Skin of body (tissue), 2 donors: ENCODE data around the gene FLAD1. TPM values are rescaled to one million over a fixed set of nuclear protein-coding genes. Genes with fewer than 3 reads are reported as not detected.
A peak's percentile ranks its signal among the peaks of the same experiment; 100 is the strongest.

ENCODE experiments used
- DNase-seq: peaks from one replicate; lab custom pipeline; 2025; lab: John Stamatoyannopoulos, UW
- total RNA-seq: library from RNA; depleted of rRNA; stranded (reverse); fragments of >200 nt; gene quantifications from one replicate; pipeline ENCODE4 v1.2.3, GENCODE V29; 2014

The FLAD1 gene
- total RNA-seq, 1 donor from 2014 or later: 13.2 TPM

GRCh38 chr1:154988058-154988954 is 5.2 kb downstream of the FLAD1 start:
- DNase-seq: no peak

GRCh38 chr1:154989195-154989860 is 6.2 kb downstream of the FLAD1 start:
- no peak for DNase-seq

DNA sequence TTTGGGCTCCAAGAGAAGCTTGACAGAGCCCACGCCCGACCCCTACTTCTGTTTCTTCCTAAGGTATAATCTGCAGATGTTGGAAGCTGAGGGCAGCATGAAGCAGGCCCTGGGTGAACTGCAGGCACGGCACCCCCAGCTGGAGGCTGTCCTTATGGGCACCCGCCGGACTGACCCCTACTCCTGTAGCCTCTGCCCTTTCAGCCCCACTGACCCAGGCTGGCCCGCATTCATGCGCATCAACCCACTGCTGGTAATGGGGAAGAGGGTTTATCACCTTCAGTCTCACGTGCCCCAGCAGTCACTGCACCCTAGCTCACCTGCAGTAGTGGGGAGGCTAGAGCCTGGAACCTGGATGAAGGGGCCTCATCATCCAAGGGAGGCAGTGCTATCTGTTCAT is 7.1 kb downstream of the FLAD1 start:
- no peak for DNase-seq

GRCh38 chr1:154992721-154993571 is 9.8 kb downstream of the FLAD1 start:
- DNase-seq: no peak

DNA sequence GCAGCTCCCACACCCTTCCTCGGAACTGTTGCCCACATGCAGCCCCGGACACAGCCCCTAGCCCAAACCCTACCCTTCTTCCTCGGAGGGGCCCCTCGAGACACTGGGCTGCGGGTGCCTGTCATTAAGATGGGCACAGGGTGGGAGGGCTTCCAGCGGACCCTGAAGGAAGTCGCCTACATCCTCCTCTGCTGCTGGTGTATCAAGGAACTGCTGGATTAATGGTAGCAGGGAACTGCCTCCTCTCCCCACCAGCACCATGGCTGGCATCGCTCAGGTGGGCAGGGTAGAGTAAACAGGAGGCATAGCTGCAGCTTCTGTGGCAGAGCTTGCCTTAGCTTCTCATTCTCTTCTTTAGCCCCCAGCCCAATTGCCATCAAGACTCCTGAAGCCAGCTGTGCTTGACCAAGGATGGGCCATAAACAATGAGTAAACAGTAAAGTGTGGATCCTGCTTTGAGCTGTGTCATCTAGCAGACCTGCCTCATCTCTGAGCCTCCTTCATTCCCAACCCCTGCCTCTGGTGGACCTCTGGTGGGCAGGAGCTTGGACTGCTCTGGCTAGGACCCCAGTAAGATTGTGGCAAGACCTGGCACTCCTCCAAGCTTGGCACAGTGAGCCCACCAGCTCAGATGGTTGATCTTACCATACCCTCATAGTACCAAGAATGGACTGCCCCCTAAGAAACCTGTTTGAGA is 10.6 kb downstream of the FLAD1 start, which contains the start of gene LENEP:
LENEP (plus strand) TSS at position 15 of the 697 bp plus-strand sequence; CDS start at position 37, 22 bp downstream.
- DNase-seq: no peak

GRCh38 chr1:154994269-154994587 is 11.1 kb downstream of the FLAD1 start:
- DNase-seq: no peak

GRCh38 chr1:154994591-154994990 is 11.4 kb downstream of the FLAD1 start:
- no peak for DNase-seq

DNA sequence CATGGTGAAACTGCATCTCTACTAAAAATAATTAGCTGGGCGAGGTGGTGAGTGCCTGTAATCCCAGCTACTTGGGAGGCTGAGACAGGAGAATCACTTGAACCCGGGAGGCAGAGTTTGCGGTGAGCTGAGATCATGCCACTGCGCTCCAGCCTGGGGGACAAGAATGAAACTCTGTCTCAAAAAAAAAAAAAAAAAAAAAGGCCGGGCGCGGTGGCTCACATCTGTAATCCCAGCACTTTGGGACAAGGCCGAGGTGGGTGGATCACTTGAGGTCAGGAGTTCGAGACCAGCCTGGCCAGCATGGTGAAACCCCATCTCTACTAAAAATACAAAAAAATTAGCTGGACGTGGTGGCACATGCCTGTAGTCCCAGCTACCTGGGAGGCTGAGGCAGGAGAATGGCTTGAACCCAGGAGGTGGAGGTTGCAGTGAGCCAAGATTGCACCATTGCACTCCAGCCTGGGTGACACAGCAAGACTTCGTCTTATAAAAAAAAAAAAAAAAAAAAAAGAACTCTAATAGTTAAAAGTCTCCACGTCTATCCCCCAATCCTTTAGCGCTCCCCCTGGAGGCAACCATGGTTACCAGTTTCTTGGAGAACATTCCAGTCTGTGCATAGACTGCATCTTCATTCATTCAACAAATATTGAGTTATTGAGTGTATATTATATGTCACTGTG is 12.3 kb downstream of the FLAD1 start:
- peak; percentile 32 for DNase-seq

DNA sequence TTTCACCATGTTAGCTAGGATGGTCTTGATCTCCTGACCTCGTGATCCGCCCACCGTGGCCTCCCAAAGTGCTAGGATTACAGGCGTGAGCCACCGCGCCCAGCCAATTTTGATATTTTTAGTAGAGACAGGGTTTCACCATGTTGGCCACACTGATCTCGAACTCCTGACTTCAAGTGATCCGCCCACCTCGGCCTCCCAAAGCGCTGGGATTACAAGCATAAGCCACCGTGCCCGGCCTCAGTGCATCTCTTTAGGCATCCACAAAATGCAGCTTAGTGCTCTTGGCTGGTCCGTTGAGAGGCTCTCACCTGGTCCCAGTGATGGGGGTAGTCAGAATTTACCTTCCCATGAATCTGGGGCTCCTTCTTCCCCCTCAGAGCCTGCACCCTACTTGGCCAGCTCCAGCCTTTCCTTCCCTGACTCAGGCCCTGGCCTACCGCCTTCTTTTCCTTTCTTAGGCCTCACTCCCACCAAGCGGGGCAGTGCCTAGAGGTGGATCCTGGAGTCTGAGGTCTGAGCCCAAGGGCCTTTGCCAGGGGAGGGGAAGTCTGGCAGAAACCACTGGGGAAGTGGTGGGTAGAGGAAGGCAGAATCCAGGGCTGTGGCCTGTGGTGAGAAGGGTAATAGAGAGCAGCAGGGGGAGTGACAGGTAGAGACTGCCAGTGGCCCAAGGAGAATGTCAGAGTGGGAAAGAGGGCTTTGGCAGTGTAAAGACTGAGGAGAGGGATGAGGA is 14.0 kb downstream of the FLAD1 start:
- DNase-seq: no peak

DNA sequence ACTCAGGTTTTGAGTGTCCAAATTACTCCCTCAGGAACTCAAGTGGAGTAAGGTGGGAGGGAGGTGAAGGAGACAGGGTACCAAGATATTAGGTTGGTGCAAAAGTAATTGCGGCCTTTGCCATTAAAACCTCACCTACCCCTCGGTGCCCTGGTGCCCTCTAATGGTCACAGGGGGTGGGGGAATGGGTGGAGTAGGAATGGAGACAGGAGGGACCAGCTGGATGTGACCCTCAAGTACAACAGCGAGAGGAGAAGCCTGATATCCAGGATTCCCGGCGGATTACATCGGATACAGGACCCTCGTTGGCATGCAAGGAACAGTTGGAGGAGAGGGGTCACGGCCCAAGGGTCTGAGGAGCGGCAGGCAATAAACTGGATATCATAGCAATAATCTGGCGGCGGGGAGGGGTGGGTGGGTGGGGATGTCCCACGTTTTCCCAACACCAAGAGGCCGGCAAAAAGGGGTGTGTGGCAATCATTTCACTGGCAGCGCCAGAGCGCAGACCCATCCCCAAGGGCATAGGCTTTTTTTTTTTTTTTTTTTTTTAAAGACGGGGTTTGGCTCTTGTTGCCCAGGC is 15.1 kb downstream of the FLAD1 start:
- DNase-seq: no peak

DNA sequence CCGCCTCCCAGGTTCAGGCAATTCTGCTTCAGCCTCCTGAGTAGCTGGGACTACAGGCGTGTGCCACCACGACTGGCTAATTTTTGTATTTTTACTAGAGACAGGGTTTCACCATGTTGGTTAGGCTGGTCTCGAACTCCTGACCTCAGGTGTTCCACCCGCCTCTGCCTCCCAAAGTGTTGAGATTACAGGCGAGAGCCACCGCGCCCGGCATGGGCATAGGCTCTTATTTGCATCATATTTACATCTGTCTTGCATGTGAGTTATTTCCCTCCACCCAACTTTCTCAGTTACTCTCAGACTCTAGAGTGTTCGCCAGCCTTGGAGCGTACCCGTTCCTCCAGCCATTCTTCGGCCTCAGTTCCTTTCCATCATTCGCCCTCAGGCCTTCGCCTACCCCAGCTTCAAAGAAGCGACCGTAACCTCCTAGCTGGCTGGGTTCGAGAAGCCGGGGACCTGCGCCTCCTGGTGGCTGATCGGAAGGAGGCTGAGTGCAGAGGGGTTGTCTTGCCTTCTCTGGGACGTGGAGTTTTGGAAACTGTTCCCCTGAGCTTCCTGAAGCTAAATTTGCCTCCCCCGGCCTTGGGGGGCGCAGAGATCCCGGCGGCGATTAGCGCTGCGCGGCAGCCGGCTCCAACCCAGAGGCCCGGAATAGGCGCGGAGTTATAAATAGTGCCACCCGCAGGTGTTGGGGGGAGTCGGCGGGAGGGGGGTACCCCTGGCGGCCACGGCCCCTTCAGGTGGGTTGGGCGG is 15.8 kb downstream of the FLAD1 start:
- DNase-seq: peak; percentile 71

GRCh38 chr1:154999571-155000410 is 16.6 kb downstream of the FLAD1 start:
- DNase-seq: peak; percentile 30

DNA sequence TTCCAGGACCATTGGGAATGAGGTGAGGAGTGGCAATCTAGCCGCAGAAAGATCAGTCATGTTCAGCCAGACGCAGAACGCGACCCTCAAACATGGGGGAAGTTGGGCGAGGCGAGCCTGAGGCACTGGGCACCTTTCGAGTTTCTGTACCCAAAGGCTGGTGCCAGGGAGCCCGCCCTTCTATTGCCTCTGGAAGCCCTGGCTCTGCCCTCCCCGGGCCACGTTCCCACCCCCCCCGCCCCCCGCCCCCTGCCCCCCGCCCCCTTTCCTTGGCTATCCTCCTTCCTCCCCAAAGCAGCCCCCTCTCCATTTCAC is 17.2 kb downstream of the FLAD1 start:
- DNase-seq: no peak

- peak; percentile 80 for DNase-seq
Observed at GRCh38 chr1:155000726-155001424, 17.7 kb downstream of the FLAD1 start.

GRCh38 chr1:155001425-155001674 is 18.2 kb downstream of the FLAD1 start:
- no peak for DNase-seq

DNA sequence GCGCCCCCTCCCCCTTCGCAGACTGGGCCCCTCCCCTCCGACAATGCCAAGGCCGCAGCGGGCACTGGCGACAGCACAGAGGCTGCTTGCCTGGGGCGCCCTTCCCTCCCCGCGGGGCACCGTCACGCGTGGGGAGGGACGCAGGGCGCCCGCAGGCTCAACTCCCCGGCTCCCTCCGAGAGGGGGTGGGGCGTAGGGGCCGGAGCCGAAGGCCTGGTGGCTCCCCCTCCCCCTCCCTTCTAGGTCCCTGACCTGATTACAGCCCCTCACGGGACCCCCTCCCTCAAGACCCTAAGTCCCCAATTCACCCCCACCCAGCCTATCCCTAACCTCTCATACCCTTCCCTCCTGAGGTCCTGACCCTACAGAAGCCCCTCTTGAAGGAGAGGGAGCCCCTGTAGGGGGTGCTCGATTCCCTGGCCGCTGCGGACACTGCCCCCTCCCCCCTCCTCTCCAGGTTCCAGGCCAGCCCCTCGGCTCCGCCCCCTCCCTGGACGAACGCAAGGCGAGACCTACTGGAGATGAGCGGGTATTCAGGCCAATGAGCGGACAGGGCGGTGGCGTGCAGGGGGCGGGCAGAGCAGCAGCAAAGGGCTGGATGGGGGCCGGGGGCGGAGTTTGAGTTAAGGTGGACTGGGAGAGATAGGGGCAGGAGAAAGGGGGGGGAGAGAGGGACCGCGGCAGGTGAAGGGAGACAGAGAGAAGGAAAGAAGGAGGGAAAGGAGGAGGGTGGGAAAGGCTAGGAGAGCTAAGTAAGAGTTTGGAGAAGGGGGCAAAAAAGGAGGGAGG is 18.7 kb downstream of the FLAD1 start:
- DNase-seq: peak; percentile 98
